ENCODE results near the gene RAPGEF2. TPM values are rescaled to one million over a fixed set of nuclear protein-coding genes. Genes with fewer than 3 reads are reported as not detected.

The RAPGEF2 gene
- total RNA-seq, 1 donor: 50.3 TPM

- no peaks in the 10 kb centered on the region for H3K27me3 ChIP-seq (ENCODE audit: insufficient read depth, low read length)
- H2AFZ ChIP-seq (ENCODE audit: low read length): no peak overlapping the region
- H3K4me1 ChIP-seq (ENCODE audit: insufficient read depth, low read length): no peaks in the 10 kb centered on the region
- no peak for TF ChIP-seq CTCF (IDR thresholded peaks at IDR 0.05; ENCODE audit: extremely low read depth, low read depth, low read length)
- no peaks in the 10 kb centered on the region for H3K9me3 ChIP-seq (ENCODE audit: low read depth, low read length)
- no peaks in the 10 kb centered on the region for H3K79me2 ChIP-seq (ENCODE audit: insufficient read depth, low read length)
- no peak for DNase-seq (ENCODE audit: insufficient read length, low spot score, missing footprints)
- peaks cover 33% of the 10 kb centered on the region for H3K36me3 ChIP-seq (ENCODE audit: insufficient read depth, low read length)
- H3K27ac ChIP-seq (ENCODE audit: low read depth, low read length): no peak overlapping the region
- no peak overlapping the region for H3K4me2 ChIP-seq (ENCODE audit: insufficient read depth, low read length)
- H3K4me3 ChIP-seq (ENCODE audit: insufficient read depth, low read length): no peak overlapping the region
- H4K20me1 ChIP-seq (ENCODE audit: insufficient read depth, low read length): no peaks in the 10 kb centered on the region
Measured at GRCh38 chr4:159349332-159349731, 246.5 kb downstream of the RAPGEF2 start.

- no peak for TF ChIP-seq CTCF (IDR thresholded peaks at IDR 0.05; ENCODE audit: extremely low read depth, low read depth, low read length)
- Histone ChIP-seq H3K79me2 (ENCODE audit: insufficient read depth, low read length) (no peaks in the 10 kb centered on the region), H3K4me3 (ENCODE audit: insufficient read depth, low read length) (no peak overlapping the region), H3K9me3 (ENCODE audit: low read depth, low read length) (no peaks in the 10 kb centered on the region), H3K36me3 (ENCODE audit: insufficient read depth, low read length) (peaks cover 23% of the 10 kb centered on the region), H3K4me2 (ENCODE audit: insufficient read depth, low read length) (no peak overlapping the region), H3K27ac (ENCODE audit: low read depth, low read length) (no peak overlapping the region), H3K4me1 (ENCODE audit: insufficient read depth, low read length) (no peaks in the 10 kb centered on the region), H4K20me1 (ENCODE audit: insufficient read depth, low read length) (no peaks in the 10 kb centered on the region), H3K27me3 (ENCODE audit: insufficient read depth, low read length) (no peaks in the 10 kb centered on the region), H2AFZ (ENCODE audit: low read length) (no peak overlapping the region)
- no peak for DNase-seq (ENCODE audit: insufficient read length, low spot score, missing footprints)
Measured at GRCh38 chr4:159352609-159353008, 249.7 kb downstream of the RAPGEF2 start.

GRCh38 chr4:159353422-159354116 is 250.7 kb downstream of the RAPGEF2 start:
- Histone ChIP-seq H3K4me2 (ENCODE audit: insufficient read depth, low read length) (no peak overlapping the region), H3K79me2 (ENCODE audit: insufficient read depth, low read length) (no peaks in the 10 kb centered on the region), H3K36me3 (ENCODE audit: insufficient read depth, low read length) (peaks cover 23% of the 10 kb centered on the region), H3K27ac (ENCODE audit: low read depth, low read length) (no peak overlapping the region), H3K4me1 (ENCODE audit: insufficient read depth, low read length) (peaks cover 9% of the 10 kb centered on the region), H3K9me3 (ENCODE audit: low read depth, low read length) (no peaks in the 10 kb centered on the region), H4K20me1 (ENCODE audit: insufficient read depth, low read length) (no peaks in the 10 kb centered on the region), H3K4me3 (ENCODE audit: insufficient read depth, low read length) (no peak overlapping the region), H3K27me3 (ENCODE audit: insufficient read depth, low read length) (no peaks in the 10 kb centered on the region), H2AFZ (ENCODE audit: low read length) (no peak overlapping the region)
- no peak for DNase-seq (ENCODE audit: insufficient read length, low spot score, missing footprints)
- TF ChIP-seq CTCF (IDR thresholded peaks at IDR 0.05; ENCODE audit: extremely low read depth, low read depth, low read length): no peak

GRCh38 chr4:159355466-159355865 is 252.6 kb downstream of the RAPGEF2 start:
- no peaks in the 10 kb centered on the region for H4K20me1 ChIP-seq (ENCODE audit: insufficient read depth, low read length)
- no peak overlapping the region for H3K27ac ChIP-seq (ENCODE audit: low read depth, low read length)
- DNase-seq (ENCODE audit: insufficient read length, low spot score, missing footprints): no peak
- H3K27me3 ChIP-seq (ENCODE audit: insufficient read depth, low read length): no peaks in the 10 kb centered on the region
- H2AFZ ChIP-seq (ENCODE audit: low read length): no peak overlapping the region
- H3K4me1 ChIP-seq (ENCODE audit: insufficient read depth, low read length): peaks cover 18% of the 10 kb centered on the region
- H3K4me2 ChIP-seq (ENCODE audit: insufficient read depth, low read length): no peak overlapping the region
- peaks cover 23% of the 10 kb centered on the region for H3K36me3 ChIP-seq (ENCODE audit: insufficient read depth, low read length)
- H3K4me3 ChIP-seq (ENCODE audit: insufficient read depth, low read length): no peak overlapping the region
- H3K9me3 ChIP-seq (ENCODE audit: low read depth, low read length): no peaks in the 10 kb centered on the region
- TF ChIP-seq CTCF (IDR thresholded peaks at IDR 0.05; ENCODE audit: extremely low read depth, low read depth, low read length): no peak
- no peaks in the 10 kb centered on the region for H3K79me2 ChIP-seq (ENCODE audit: insufficient read depth, low read length)

All from osteoblast (primary cell).